NCI-H748 (cell line): ENCODE results near the gene PWWP2B.

Source experiments
- DNase-seq: peaks from one replicate; lab custom pipeline; 2025; ENCODE audit not compliant: unreplicated experiment; lab: John Stamatoyannopoulos, UW

Gene PWWP2B

GRCh38 chr10:132363376-132363775 is 33.6 kb upstream of the PWWP2B start:
- no peak for DNase-seq

DNA sequence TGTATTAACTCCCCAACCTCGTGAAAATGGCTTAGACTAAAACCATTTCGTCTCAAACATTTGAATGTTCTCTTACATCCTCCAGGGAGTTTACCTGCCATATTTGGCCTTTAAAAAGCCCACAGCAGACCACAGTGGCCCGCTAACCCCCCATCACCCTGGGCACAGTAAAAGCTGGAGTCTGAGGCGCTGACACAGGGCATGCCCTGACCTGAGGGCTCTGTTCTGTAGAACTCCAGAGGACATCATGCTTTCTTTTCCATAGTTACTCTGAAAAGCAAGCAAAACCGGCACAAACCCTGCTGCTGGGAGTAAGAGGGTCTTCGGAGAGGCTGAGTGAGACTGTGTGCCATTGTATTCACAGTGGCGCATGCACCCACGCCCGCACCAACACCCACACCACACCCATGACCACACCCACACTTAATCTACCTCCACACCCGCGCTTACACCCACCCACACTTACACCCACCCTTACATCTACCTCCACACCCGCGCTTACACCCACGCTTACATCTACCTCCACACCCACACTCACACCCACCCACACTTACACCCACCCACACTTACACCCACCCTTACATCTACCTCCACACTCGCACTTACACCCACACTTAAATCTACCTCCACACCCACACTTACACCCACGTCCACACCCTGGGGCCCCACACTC is 32.9 kb upstream of the PWWP2B start:
- peak; percentile 22 for DNase-seq

- no peak for DNase-seq
Measured at GRCh38 chr10:132364594-132364970, 32.4 kb upstream of the PWWP2B start.

GRCh38 chr10:132365102-132365501 is 31.9 kb upstream of the PWWP2B start:
- no peak for DNase-seq

DNA sequence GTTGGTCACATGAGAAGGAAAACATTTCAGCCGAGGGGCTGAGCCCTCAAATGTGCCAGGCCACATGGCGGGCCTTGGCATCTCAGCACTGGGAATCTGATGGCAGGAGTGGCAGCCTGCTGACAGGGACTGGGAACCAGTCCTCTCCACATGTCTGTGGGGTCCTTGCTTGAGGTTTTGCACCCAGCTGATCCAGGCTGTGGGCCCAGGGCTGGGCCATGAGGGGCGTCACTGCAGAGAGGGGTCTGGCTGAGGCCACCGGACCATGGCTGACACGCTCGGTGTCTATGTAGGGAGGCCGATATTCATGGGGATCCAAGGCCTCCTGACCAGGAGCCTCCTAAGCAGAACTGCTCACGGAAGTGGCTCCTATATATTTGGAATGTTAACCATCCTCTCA is 31.0 kb upstream of the PWWP2B start:
- DNase-seq = no peak

DNA sequence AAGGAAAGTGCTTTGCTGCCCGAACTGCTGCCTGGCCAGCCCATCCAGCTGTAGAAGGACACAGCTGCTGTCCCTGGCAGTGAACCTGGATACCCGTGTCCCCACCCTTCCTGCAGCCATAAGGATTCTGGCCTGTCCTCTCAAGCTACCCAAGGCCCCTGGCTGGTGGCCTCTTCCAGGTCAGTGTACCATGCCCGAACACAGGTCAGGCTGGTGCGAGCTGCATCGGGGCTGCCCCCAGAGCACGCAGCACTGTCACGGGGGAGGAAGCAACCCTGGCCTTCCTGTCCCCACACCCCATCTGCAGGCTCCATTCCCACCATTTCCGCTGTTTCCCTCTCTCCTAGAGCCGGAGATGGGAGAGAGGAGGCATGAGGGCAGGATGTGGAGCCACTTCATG is 30.5 kb upstream of the PWWP2B start:
- DNase-seq = no peak

- DNase-seq = no peak
Measured at GRCh38 chr10:132368391-132368790, 28.6 kb upstream of the PWWP2B start.

DNA sequence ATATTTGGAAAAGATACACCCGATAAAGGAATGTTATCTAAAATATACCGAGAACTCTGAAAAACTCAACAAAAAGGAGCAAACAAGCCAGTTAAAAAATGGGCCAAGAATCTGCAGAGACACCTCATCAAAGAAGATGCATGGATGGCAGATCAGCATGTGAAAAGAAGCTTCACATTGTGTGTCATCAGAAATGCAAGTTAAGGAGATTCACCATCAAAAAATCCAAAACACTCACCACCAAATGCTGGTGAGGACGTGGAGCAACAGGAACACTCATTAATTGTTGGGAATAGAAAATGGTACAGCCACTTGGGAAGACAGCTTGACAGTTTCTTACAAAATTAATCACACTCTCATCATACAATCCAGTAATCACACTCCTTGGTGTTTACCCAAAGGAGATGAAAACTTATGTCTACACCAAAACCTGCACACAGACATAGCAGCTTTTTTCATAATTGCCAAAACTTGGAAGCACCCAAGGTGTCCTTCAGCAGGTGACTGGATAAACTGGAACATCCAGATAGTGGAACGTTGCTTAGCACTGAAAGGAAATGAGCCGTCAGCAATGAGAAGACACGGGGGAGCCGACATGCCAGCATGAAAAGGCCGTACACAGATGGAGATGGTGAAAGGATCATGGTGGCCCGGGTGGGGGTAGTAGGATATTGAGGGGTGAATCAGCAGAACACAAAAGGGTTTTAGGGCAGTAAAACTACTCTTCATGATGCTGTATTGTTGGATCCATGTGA is 27.9 kb upstream of the PWWP2B start:
- DNase-seq = no peak

DNA sequence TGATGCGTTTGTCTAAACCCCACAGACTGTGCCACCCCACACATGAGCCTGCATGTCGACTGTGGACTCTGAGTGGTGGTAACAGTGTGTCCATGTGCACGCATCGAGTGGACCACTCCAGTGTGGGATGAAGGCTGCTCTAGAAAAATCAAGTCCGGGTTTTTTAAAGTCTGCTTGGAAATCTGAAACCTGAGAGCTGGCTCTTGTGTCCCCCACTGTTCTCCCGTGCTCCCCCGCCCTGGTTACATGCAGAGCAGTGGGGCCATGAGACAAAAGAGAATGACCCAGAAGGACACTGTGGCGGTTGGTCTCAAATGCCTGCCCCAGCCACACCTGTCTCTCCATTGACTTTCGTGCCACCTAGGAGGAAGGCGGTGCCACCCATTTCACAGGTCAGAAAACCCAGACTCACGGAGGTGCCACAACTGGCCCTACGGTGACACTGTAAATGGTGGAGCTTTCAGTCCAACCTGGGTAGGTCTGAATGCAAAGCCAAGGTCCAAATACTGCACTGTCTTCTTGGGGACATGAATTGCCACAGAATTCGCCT is 27.3 kb upstream of the PWWP2B start:
- peak; percentile 41 for DNase-seq

- no peak for DNase-seq
Measured at GRCh38 chr10:132370426-132371340, 26.3 kb upstream of the PWWP2B start.

- DNase-seq = no peak
Measured at GRCh38 chr10:132371641-132372081, 25.3 kb upstream of the PWWP2B start.

- DNase-seq = no peak
Measured at GRCh38 chr10:132372516-132373095, 24.4 kb upstream of the PWWP2B start.

DNA sequence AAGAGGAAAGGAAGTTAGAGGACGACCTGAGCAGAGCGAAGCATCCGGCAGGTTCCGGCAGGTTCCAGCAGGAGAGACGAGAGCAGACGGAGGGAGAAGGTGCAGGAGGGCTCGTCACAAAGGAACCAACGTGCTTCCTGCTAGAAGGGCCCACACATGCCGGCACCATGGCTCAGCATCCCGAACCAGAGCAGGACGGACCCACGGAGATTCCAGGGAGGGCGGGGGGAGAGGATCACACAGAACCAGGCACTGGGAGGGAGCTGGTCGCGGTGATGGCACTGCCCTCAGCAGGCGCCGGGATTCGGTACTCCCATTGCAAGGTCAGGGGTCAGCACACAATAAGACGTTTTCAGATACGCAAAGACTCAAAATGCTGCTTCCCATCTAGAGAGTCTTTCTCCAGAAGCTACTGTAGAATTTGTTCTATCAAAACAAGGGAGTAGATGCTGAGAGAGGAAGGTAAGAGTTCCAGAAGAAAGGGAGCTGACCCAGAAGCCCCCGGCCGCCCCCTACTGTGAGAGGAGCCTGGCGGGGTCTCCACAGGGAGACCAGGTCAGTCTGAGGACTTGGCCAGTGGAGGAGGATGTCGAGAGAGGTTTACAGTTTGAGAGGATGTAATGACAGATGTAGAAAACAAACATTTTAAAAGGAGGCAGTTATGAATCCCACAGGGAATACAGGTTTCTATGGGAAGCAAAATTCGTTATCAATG is 23.6 kb upstream of the PWWP2B start:
- no peak for DNase-seq

DNA sequence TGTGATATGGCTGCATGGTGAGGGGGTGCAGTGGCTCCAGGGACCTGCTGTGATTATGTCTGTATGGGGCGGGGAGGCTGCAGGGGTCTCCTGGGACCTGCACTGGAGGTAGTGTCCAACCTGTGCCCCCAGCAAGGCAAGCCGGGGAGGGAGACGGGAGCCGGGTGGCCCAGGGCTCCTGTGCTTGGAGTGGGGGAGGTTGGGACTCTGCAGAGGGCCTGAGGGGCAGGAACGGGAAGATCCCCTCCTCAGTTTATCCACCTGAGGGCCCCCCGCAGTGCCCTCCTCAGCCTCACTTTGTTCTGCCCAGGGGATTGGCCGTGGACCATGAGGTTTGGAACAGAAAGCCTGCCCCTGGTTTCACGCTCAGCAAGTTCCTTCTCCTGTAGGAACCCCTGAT is 22.8 kb upstream of the PWWP2B start:
- DNase-seq = no peak

DNA sequence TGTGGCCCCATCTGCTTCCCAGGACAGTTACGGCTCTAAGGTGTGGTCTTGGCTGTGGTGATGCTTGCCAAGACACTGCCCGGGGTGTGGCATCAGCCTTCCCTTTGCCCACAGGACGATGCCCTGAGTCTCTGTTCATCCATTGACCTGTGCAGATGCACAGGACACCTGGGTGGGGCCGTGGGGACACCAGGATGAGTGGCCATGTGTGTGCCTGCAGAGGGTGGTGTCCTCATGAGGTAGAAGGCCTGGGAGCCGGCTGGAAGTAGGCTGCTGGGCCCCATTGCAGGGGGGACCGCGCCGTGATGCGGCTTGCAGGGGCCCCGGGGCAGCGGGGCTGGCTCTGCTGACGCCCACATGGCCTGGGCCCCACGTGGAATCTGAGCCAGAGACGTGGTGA is 22.4 kb upstream of the PWWP2B start:
- DNase-seq = no peak

GRCh38 chr10:132375116-132375794 is 21.7 kb upstream of the PWWP2B start:
- no peak for DNase-seq

DNA sequence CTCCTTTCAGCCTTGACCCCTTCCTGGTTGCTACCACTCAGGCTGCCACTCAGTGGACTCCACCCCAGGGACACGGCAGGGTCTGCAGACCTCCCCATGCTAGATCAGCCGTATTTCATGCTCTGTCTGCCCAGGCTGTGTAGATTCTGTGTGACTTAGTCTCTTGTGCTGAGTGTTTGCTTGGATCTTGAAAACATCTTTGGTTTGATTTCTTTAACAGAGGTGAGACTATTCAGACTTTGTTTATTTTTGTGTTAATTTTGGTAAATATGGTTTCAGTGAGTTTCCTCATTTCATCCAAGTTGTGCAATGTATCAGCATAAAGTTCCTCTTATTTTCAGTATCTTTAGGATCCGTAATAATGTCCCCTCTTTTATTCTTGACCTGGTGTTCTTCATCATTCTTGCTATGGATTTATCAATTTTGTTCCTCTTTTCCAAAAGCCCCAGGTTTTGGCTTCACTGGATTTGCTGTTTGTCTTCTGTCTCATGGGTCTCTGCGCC is 21.2 kb upstream of the PWWP2B start:
- DNase-seq = no peak

DNA sequence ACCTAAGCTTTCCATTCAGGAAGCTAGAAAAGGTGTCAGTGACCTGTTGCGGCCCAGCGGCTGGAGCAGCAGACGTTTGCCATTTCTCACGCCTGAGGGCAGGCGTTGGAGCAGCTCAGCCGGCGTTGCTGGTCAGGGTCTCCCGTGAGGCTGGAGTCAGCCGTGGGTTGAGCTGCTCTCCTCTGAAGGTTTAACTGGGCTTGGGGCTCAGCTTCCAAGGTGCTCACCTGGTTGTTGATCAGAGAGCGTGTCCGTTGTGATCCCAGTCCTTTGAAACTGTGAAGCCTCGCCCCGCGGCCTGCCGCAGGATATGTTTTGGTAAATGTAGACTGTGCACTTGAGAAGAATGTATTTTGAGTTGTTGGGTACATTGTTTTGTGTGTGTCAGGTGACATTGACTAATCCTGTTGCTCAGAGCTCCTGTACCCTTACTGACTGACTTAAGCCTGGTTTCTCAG is 20.6 kb upstream of the PWWP2B start:
- no peak for DNase-seq

- DNase-seq = no peak
Measured at GRCh38 chr10:132377326-132377725, 19.7 kb upstream of the PWWP2B start.
